ENCODE results near the gene ZNF385A.

The ZNF385A gene

GRCh38 chr12:54392485-54393206 is 8.1 kb upstream of the ZNF385A start:
- FAIRE-seq, result no peak

DNA sequence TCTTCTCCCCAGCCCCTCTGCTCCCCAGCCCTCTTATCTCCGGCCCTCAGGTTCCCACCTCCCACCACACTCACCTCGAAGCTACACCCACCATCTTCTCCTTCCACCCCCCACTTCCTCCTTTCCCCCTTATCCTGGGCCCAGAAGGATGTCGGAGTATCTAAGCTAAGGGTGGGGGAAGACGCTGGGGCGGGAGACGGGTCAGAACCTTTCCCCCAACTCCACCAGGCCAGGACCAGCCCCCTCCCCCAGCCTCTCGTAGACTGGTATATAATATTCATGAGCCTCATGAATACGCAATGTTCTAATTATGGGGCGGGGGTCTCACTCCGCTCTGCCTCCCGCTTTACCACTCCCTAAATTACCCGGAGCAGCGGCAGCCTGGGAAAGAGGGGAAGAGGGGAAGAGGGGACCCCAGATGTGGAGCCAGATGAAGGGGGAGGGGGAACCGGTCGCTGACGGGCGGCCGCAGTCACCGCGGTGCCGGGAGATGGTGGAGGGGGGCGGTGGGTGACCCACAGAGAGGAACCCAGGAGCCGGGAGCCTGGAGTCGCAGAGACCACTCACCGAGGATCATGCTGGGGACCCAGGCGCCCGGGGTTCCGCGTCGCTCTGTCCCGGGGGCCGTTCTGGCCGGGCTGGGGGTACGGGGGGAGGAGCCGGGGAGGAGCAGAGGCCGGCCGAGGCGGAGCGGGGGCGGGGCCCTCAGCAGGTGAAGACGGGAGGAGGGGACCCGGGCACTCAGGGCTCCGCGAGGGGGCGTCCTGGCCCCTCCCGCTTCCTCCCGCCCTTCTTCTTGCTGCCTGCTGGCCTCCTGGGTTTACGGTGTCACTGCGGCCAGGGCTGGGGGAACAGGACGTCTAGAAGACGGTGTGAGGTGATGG is 6.4 kb upstream of the ZNF385A start:
- FAIRE-seq (no peak), DNase-seq (ENCODE audit: low spot score) (no peak)

More at GRCh38 chr12:54392485-54393206, 8.1 kb upstream of the ZNF385A start:
- DNase-seq (ENCODE audit: low spot score), result no peak

DNA sequence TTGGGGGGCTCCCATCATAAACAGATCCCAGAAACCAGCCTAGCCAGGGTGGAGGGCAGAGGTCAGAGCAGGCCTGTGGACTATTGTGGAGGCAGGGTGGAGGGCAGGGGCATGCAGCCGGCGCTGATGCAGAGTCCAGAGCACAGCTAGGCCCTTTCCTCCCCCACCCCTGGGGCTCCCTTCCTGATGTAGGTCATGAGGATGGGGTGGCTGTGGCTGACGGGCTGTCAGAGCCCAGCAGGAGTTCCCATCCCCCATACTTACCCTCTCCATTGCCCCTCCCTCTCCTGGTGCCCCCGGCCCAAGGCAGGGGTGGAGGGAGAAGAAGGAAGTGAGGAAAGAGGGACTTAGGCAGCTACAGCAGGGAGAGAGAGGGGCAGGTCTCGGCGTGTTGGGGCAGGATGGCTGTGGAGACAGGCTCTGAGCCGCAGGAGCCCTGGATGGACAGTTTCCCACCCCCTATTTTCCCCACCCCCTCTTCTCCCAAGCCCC is 5.7 kb upstream of the ZNF385A start:
- no peak for FAIRE-seq

DNA sequence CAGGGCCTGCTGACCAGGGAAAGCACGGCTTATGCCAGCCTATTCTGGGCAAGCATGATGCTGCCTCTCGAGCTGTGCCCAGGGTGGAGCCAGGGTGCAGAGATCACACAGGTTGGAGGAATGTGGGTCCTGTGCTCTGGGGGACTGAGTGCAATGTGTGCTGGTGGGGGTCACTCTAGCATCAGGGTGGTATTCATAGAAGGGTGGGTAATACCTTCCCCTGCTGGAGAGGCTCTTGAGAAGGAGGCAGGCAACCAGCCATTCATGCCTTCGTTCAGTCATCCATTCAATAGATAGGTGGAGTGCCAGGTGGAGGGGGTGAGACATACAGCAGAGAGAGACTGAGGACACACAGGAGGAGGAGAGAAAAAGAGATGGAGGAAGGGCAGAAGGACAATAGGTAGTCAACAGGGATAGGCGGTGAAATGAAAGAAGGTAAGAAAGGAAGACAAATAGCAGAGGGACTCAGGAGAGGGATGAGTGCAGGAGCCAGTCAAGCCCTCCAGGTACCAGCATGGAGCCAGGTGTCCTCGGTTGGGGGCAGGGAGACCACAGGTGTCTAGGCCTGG is 5.2 kb upstream of the ZNF385A start:
- DNase-seq (ENCODE audit: low spot score), result no peak
- FAIRE-seq, result no peak

More for the DNA sequence above, 5.7 kb upstream of the ZNF385A start:
- DNase-seq (ENCODE audit: low spot score), result no peak

DNA sequence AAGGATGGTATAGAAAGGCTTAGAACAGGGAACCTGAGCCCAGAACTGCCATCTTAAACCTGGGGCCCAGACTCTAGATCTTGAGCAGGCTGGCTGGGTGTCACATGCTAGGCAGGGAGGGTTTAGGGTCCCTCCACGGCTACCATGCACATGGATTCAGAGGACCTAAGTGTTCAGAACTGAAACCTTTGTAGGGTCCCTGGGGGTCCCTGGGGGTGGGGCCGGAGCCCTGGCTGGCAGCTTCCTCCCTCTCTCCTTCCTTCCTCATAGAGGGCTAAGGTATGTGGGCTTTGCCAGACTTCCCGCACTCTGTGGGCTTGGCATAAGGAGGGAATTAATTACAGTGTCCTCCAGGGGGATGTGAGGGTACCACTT is 4.6 kb upstream of the ZNF385A start:
- DNase-seq (ENCODE audit: low spot score) (no peak), FAIRE-seq (no peak)

GRCh38 chr12:54388237-54389133 is 4.0 kb upstream of the ZNF385A start:
- DNase-seq (ENCODE audit: low spot score) (no peak), FAIRE-seq (no peak)

- DNase-seq (ENCODE audit: low spot score) (no peak), FAIRE-seq (no peak)
Measured at GRCh38 chr12:54387114-54387467, 2.6 kb upstream of the ZNF385A start.

DNA sequence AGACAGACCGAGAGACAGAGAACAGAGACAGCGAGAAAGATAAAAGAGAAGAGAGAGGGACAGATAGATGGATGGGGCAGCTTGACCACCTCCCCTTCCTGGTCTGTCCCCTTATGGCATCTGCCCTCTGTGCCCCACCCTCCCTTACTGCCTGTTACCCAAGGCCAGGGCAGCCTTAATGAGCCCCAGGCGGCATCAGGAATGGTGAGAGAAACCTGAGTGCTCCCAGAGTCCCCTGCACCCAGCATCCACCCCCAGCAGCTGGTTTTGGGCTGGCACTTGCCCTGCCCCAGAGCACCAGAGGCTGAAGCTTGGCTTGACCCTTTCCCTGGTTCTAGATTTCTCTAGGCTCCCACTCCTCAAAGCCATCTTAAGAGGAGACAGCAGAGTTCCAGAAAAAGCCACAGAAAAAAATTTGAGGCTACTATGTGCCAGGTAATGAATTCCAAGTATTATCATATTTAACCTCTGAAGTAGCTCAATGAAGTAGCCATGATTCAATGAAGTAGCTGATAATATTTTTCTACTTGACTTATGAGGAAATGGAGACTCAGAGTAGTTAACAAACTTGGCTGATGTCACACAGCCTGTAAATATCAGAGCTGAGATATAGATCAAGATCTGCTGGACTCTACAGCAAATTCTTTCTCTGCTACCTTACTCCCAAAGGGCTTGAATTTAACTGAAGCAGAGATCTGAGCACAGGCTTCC is 2.0 kb upstream of the ZNF385A start:
- no peak for FAIRE-seq
- DNase-seq (ENCODE audit: low spot score), result no peak

GRCh38 chr12:54385251-54385914 is 850 bp upstream of the ZNF385A start:
- FAIRE-seq, result no peak

DNA sequence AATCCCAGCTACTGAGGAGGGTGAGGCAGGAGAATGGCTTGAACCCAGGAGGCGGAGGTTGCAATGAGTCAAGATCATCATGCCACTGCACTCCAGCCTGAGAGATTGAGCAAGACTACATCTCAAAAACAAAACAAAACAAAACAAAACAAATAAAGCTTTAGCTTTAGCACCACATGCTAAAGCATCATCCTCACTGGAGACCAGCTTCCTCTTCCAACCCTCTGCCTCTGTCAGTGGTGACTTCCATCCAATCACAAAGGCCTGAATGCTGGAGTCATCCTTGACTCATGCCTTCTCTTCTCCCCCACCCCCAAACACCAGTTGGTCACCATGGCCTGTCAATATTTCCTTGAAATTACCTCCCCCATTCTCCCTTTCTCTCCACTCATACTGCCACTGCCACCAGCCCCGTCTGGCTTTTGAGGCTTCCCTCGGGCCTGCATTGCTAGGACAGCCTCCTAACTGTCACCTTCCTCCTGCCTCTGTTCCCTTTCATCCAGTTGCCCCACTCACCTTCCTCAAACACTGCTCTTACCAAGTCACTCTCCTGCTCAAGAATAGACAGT is 1.4 kb downstream of the ZNF385A start:
- no peak for FAIRE-seq

More at GRCh38 chr12:54385251-54385914, 850 bp upstream of the ZNF385A start:
- DNase-seq (ENCODE audit: low spot score), result no peak

DNA sequence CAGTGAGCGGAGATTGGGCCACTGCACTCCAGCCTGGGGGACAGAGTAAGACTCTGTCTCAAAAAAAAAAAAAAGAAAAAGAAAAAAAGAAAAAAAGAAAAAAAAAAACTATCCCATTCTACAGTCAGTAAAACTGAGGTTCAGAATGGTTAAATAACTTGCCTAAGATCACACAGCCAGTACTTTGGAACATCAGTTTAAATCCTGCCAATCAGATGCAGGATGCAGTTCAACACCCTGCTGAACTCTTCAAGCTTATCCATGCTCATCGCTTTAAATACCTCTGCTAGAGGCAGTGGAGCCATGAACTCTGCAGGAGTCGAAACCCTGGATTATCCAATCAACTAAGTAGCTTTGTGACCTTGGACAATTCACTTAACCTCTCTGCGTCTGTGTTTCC is 3.4 kb downstream of the ZNF385A start:
- FAIRE-seq (no peak), DNase-seq (ENCODE audit: low spot score) (no peak)

More for the DNA sequence above, 1.4 kb downstream of the ZNF385A start:
- peak; percentile 71 for DNase-seq (ENCODE audit: low spot score)

GRCh38 chr12:54379398-54380201 is 4.9 kb downstream of the ZNF385A start:
- DNase-seq (ENCODE audit: low spot score), result peak; percentile 65
- FAIRE-seq, result no peak

- DNase-seq (ENCODE audit: low spot score), result peak; percentile 5
Measured at GRCh38 chr12:54378796-54379397, 5.6 kb downstream of the ZNF385A start.

DNA sequence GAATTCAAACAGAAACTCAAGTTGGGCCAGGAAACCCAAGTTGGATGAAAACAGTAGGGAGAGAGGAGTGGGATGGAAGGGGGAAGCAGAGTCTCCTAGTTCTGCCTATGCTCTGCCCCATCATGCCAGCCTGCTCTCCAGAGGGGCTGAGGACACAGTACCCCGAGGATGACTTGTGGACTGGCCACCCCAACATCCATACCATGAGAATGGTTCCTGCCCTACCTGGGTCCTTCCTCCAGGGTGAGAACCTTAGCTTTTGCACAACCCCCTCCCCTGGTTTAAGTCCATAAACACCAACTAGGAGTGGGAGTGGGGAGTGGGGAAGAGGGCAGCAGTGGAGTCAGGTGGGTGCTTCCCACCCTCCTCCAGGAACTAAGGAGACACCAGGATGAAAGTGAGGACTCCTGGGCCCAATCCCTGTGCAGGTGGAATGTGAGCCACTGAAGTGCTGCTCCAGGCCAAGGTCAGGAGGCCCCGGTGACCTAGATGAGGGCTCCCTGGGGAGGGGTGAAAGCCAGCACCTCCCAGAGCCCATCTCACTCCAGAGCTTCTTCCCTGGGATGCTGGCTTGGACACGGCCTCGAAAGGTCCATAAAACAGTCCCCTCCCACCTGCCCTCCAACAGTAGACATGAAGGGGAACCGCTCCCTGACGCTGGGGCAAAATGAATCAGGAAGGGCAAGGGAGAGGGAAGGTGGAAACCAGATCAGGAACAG is 6.6 kb downstream of the ZNF385A start:
- no peak for FAIRE-seq
- DNase-seq (ENCODE audit: low spot score), result no peak

More at GRCh38 chr12:54378796-54379397, 5.6 kb downstream of the ZNF385A start:
- no peak for FAIRE-seq

GRCh38 chr12:54377007-54377406 is 7.5 kb downstream of the ZNF385A start:
- DNase-seq (ENCODE audit: low spot score) (no peak), FAIRE-seq (no peak)

- no peak for DNase-seq (ENCODE audit: low spot score)
- no peak for FAIRE-seq
Measured at GRCh38 chr12:54376596-54376995, 7.9 kb downstream of the ZNF385A start.

DNA sequence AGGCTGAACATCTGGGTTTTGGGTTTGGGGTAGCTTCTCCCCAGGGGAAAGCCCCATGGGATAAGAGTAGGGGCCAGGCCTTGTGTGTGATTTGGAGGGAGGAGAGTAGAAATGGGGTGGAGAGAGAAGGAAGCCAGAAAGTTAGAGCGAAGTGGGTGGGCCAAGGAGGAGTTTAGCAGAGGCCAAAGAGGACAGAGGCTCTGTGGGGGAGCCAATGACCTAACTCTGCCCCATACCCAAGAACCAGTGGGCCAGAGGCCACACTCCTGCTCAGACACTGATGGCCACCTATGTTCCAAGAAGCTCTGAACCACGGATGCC is 9.3 kb downstream of the ZNF385A start:
- DNase-seq (ENCODE audit: low spot score) (no peak), FAIRE-seq (no peak)

Data from RCC 7860 (cell line).